HEK293 (cell line): ENCODE data around the gene RPL10.

Experiments used
- CTCF ChIA-PET: fragments of 350-600 bp; formaldehyde crosslinking; extraction: SDS; loops from one replicate; lab custom pipeline; 2021; ENCODE audit warnings: antibody characterized with exemption; lab: Yijun Ruan, JAX
- POLR2A ChIA-PET: fragments of 300-600 bp; formaldehyde crosslinking; extraction: SDS; loops from one replicate; lab custom pipeline; 2020; ENCODE audit warnings: antibody characterized with exemption, inconsistent platforms; lab: Yijun Ruan, JAX
- H3K27ac ChIP-seq: fragments of 200-500 bp; sonication (Bioruptor generic); 2 replicates; pipeline ENCODE4 v1.5.1; 2014; ENCODE audit warnings: low read depth, low read length, control low read depth, inconsistent platforms; ENCODE audit errors: extremely low read depth
- H3K36me3 ChIP-seq, 2 experiments: fragments of 200-500 bp in 1 of 2; sonication (Bioruptor generic) in 1 of 2; 1 replicate in 1 of 2; 2 replicates in 1 of 2; pipeline ENCODE4 v1.5.1; 2014 to 2017; ENCODE audit warnings: inconsistent platforms in 2 of 2, low read length in 2 of 2; ENCODE audit not compliant: control insufficient read depth in 2 of 2, insufficient read depth in 1 of 2
- H3K4me1 ChIP-seq: fragments of 200-500 bp; sonication (Bioruptor generic); 2 replicates; pipeline ENCODE4 v1.5.1; 2014; ENCODE audit warnings: mild to moderate bottlenecking, low read length, inconsistent platforms; ENCODE audit not compliant: control insufficient read depth, insufficient read depth
- H3K4me3 ChIP-seq: 2 replicates; pipeline ENCODE4 v1.5.1; 2011; ENCODE audit warnings: low read depth, mild to moderate bottlenecking, control low read depth, low read length, moderate library complexity
- H3K9me3 ChIP-seq: fragments of 200-500 bp; sonication (Bioruptor generic); 2 replicates; pipeline ENCODE4 v1.5.1; 2014; ENCODE audit warnings: low read depth, low read length, inconsistent platforms; ENCODE audit not compliant: control insufficient read depth, insufficient read depth
- GLIS1 ChIP-seq: fragments of 450-650 bp; formaldehyde crosslinking; IDR thresholded peaks from 2 replicates; pipeline ENCODE4 v1.5.1; 2016; ENCODE audit warnings: missing biosample characterization, missing genetic modification characterization
- HOXC10 ChIP-seq: sonication (generic); formaldehyde crosslinking; IDR thresholded peaks from 2 replicates; pipeline ENCODE4 v1.8.1; 2023; ENCODE audit warnings: mild to moderate bottlenecking, missing genetic modification reagents
- IKZF3 ChIP-seq: fragments of 450-650 bp; IDR thresholded peaks from 2 replicates; pipeline ENCODE4 v1.5.0; 2018; ENCODE audit warnings: missing biosample characterization, mild to moderate bottlenecking, missing genetic modification characterization, moderate library complexity
- TSHZ1 ChIP-seq: fragments of 450-650 bp; formaldehyde crosslinking; IDR thresholded peaks from 2 replicates; pipeline ENCODE4 v1.5.1; 2016; ENCODE audit warnings: missing biosample characterization, missing genetic modification characterization, borderline replicate concordance
- ZNF157 ChIP-seq: fragments of 450-650 bp; formaldehyde crosslinking; IDR thresholded peaks from 2 replicates; pipeline ENCODE4 v1.5.1; 2016; ENCODE audit warnings: missing biosample characterization, missing genetic modification characterization
- ZNF19 ChIP-seq: fragments of 450-650 bp; formaldehyde crosslinking; IDR thresholded peaks from 2 replicates; pipeline ENCODE4; 2016; ENCODE audit warnings: missing biosample characterization, missing genetic modification characterization, low read depth
- ZNF24 ChIP-seq: fragments of 450-650 bp; formaldehyde crosslinking; IDR thresholded peaks from 2 replicates; pipeline ENCODE4 v1.5.1; 2016; ENCODE audit warnings: missing biosample characterization, missing genetic modification characterization
- ZNF280D ChIP-seq: fragments of 450-650 bp; formaldehyde crosslinking; IDR thresholded peaks from 2 replicates; pipeline ENCODE4 v1.5.1; 2016; ENCODE audit warnings: missing biosample characterization, missing genetic modification characterization
- ZNF629 ChIP-seq: fragments of 450-650 bp; formaldehyde crosslinking; IDR thresholded peaks from 2 replicates; pipeline ENCODE4 v1.5.1; 2017; ENCODE audit warnings: missing biosample characterization, missing genetic modification characterization
- ZNF791 ChIP-seq: fragments of 450-650 bp; formaldehyde crosslinking; IDR thresholded peaks from 2 replicates; pipeline ENCODE4 v1.5.1; 2016; ENCODE audit warnings: missing biosample characterization, missing genetic modification characterization
- TF ChIP-seq, protein P1 (sequence below): fragments of 450-650 bp; formaldehyde crosslinking; IDR thresholded peaks from 2 replicates; pipeline ENCODE4 v1.5.1; 2016; ENCODE audit warnings: missing biosample characterization, missing genetic modification characterization
- TF ChIP-seq, protein P2 (sequence below): fragments of 450-650 bp; formaldehyde crosslinking; IDR thresholded peaks from 2 replicates; pipeline ENCODE4 v1.5.1; 2017; ENCODE audit warnings: missing biosample characterization, missing genetic modification characterization
- TF ChIP-seq, protein P3 (sequence below): fragments of 450-650 bp; formaldehyde crosslinking; IDR thresholded peaks from 2 replicates; pipeline ENCODE4 v1.5.1; 2016; ENCODE audit warnings: missing biosample characterization, missing genetic modification characterization
- TF ChIP-seq, protein P4 (sequence below): fragments of 450-650 bp; formaldehyde crosslinking; IDR thresholded peaks from 2 replicates; pipeline ENCODE4 v1.5.1; 2017; ENCODE audit warnings: missing biosample characterization, missing genetic modification characterization

RPL10 gene

GRCh38 chrX:154379569-154379951 is 18.6 kb upstream of the RPL10 start (continued):
- TF ChIP-seq, protein P1, sequence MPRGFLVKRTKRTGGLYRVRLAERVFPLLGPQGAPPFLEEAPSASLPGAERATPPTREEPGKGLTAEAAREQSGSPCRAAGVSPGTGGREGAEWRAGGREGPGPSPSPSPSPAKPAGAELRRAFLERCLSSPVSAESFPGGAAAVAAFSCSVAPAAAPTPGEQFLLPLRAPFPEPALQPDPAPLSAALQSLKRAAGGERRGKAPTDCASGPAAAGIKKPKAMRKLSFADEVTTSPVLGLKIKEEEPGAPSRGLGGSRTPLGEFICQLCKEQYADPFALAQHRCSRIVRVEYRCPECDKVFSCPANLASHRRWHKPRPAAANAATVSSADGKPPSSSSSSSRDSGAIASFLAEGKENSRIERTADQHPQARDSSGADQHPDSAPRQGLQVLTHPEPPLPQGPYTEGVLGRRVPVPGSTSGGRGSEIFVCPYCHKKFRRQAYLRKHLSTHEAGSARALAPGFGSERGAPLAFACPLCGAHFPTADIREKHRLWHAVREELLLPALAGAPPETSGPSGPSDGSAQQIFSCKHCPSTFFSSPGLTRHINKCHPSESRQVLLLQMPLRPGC (tag by site-specific recombination): no peak
- TF ChIP-seq ZNF791 (tag by site-specific recombination): no peak
- TF ChIP-seq, protein P2, sequence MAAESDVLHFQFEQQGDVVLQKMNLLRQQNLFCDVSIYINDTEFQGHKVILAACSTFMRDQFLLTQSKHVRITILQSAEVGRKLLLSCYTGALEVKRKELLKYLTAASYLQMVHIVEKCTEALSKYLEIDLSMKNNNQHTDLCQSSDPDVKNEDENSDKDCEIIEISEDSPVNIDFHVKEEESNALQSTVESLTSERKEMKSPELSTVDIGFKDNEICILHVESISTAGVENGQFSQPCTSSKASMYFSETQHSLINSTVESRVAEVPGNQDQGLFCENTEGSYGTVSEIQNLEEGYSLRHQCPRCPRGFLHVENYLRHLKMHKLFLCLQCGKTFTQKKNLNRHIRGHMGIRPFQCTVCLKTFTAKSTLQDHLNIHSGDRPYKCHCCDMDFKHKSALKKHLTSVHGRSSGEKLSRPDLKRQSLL (tag by site-specific recombination): no peak
- TF ChIP-seq ZNF629 (tag by site-specific recombination): no peak
- no peak for TF ChIP-seq HOXC10 (CRISPR knock-in tag)
- no peak for TF ChIP-seq ZNF24 (tag by site-specific recombination)
- no peak for TF ChIP-seq TSHZ1 (tag by site-specific recombination)
- TF ChIP-seq ZNF157 (tag by site-specific recombination): no peak
- TF ChIP-seq, protein P3, sequence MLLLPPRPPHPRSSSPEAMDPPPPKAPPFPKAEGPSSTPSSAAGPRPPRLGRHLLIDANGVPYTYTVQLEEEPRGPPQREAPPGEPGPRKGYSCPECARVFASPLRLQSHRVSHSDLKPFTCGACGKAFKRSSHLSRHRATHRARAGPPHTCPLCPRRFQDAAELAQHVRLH: no peak
- TF ChIP-seq IKZF3 (tag by site-specific recombination): no peak
- TF ChIP-seq, protein P4, sequence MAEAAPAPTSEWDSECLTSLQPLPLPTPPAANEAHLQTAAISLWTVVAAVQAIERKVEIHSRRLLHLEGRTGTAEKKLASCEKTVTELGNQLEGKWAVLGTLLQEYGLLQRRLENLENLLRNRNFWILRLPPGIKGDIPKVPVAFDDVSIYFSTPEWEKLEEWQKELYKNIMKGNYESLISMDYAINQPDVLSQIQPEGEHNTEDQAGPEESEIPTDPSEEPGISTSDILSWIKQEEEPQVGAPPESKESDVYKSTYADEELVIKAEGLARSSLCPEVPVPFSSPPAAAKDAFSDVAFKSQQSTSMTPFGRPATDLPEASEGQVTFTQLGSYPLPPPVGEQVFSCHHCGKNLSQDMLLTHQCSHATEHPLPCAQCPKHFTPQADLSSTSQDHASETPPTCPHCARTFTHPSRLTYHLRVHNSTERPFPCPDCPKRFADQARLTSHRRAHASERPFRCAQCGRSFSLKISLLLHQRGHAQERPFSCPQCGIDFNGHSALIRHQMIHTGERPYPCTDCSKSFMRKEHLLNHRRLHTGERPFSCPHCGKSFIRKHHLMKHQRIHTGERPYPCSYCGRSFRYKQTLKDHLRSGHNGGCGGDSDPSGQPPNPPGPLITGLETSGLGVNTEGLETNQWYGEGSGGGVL: peak; percentile 21; the same call in 1 of the 2 replicates
- TF ChIP-seq ZNF19 (tag by site-specific recombination): no peak

GRCh38 chrX:154380153-154380552 is 18.0 kb upstream of the RPL10 start:
- ChIA-PET CTCF (no interaction called here), POLR2A (interaction anchor here (1.7 to 2.7 kb wide), 2 partner anchors 10 to 18 kb away, joined by 13 to 48 read pairs; partner anchors contain the start of gene RPL10)
- peak overlapping the region; percentile 73 for H3K4me3 ChIP-seq
- TF ChIP-seq GLIS1 (tag by site-specific recombination) (peak; percentile 50; the same call in 1 of the 2 replicates), ZNF280D (tag by site-specific recombination) (no peak)
- H3K36me3 ChIP-seq: peaks cover 0 to 22% of the 10 kb centered on the region in 2 experiments; a peak in 2 of 3 replicates
- 0 out of 2 replicates have a peak overlapping the region, but pooled peaks have one; percentile 91 for H3K27ac ChIP-seq
- 0 out of 2 replicates have a peak, but pooled peaks cover 3% of the 10 kb centered on the region for H3K4me1 ChIP-seq
- H3K9me3 ChIP-seq: no peaks in the 10 kb centered on the region
